Activated naive CD8-positive, alpha-beta T cell treated with anti-CD3 and anti-CD28 coated beads, Interleukin-2, amount 50 U/mL, for 16 hours (primary cell): ENCODE data around the gene DNAJB1.
"Not testable (repeated sequence)": the region's sequence is repeated elsewhere in the genome, so short reads cannot be mapped to it uniquely, and the experiment has no call there.

Source experiments
- DNase-seq: peaks from one replicate; pipeline ENCODE4 v3.0.0-alpha.2; 2020; ENCODE audit warnings: low read depth, low spot score

The DNAJB1 gene

DNA sequence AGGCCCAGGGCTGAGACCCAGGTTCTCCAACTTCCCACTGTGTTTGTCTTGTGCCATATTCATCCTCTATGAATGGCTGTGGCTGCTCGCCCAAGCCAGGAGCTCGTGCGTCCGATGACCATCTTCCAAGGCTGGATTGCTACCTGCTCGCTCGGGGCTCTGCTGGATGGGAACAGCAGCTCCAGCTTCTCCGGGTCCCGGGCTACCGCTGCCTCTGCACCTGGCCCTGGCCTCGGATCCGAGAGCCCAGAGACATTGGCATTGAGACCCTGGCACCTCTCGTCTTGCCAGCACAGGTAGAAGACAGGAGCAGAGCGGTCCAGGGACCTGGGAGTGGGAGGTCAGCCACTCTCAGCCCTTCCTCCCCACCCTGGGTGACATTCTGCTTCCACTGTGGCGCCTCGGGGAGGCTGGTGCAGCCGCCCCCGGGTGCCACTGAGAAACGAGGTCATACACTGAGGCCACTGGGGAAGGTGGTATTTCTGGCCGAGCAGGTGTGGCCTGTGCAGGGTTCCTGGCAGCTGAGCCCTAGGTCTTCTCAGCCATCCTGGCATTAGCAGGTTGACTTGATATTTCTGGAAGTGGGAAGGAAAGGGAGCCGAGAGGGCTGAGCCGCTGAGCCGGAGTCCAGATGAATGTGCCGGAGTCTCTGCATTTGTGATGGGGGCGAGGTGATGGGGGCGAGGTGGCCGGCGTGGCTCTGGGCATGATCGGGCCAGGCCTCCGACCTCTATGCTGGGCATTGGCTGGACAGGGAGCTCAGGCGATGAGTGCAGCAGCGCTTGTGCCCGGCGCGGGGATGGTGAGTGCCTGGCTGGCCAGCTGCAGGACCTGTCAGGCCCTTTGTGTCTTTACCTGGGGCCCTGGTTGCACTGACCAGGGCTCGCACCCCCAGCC is 35.1 kb upstream of the DNAJB1 start:
- DNase-seq = no peak

DNA sequence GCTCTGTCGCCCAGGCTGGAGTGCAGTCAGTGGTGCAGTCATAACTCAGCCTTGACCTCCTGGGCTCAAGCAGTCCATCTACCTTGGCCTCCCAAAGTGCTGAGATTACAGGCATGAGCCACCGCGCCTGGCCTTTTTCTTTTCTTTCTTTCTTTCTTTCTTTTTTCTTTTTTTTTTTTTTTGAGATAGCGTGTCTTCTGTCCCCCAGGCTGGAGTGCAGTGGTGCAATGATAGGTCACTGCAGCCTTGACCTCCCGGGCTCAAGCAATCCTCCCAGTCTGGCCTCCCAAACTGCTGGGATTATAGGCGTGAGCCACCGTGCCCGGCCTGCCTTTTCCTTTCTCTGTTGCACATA is 33.8 kb upstream of the DNAJB1 start:
- DNase-seq = not testable (repeated sequence)

DNA sequence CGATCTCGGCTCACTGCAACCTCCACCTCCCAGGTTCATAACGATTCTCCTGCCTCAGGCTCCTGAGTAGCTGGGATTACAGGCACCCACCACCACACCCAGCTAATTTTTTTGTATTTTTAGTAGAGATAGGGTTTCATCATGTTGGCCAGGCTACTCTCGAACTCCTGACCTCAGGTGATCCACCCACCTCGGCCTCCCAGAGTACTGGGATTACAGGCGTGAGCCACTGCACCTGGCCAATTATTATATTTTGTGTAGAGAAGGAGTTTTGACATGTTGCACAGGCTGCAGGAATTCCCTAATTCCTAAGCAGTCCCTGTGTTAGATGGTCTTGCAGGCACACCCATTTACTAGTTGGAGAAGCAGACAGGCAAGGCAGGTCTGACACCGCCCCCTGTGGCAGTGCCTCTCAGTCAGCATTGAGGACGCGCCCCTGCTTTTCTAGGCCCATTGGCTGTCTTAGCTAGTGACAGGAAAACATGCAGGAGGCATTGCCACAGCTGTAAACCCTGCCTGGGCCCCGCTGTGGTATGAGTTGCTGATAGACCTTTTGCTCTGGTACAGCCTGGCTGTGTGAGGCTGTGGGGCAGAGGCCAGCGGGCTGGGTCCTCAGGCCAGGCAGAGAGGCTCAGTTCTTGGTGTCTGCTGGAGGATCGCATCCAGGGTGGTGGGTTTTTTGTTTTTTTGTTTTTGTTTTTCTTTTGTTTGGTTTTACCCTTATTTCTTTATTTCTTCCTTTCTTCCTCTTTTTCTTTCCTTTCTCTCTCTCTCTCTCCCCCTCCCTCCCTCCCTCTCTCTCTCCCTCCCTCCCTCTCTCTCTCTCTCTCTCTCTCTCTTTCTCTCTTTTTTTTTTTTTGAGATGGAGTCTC is 33.2 kb upstream of the DNAJB1 start:
- peak; percentile 48 for DNase-seq

DNA sequence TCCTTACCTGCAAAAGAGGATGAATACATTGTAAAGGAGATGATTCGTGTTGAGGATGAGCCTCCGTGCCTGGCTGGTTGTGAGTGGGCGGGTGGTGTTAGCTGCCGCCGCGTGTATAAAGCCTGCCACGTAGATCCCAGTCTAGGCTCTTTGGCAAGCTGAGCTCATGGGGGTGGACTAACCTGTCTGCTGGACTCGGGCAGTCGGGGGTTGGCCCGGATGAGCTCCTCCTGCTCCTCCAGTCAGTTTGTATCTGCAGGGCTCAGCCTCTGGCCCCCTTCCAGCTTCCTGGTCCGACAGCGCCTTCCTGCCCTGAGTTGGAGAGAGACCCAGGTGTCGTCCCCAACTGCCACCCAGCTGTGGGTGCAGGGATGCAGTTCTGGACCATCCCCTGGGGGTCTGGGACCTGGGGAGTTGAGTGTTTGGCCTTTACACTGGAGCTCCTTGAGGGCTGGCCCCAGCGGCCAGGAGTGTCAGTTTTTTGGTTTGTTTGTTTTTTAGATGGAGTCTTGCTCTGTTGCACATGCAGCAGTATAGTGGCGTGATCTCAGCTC is 32.1 kb upstream of the DNAJB1 start:
- no peak for DNase-seq

DNA sequence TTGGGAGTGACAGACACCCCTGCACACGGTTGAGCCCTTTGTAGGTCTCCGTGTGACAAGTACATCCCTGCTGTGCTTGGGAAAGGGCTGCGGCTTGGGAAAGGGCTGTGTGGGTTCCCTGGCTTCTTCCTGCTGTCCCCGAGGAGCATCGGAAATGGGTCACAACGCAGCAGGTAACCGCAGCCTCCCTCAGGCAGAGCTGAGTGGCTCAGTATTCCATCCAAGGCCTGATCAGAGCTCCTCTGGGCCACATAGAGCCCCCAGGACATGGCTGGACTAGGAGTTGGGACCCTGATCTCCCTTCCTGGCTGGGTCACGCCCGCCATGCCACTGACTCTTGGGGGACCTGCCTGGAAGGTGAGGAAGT is 27.5 kb upstream of the DNAJB1 start:
- DNase-seq = no peak

DNA sequence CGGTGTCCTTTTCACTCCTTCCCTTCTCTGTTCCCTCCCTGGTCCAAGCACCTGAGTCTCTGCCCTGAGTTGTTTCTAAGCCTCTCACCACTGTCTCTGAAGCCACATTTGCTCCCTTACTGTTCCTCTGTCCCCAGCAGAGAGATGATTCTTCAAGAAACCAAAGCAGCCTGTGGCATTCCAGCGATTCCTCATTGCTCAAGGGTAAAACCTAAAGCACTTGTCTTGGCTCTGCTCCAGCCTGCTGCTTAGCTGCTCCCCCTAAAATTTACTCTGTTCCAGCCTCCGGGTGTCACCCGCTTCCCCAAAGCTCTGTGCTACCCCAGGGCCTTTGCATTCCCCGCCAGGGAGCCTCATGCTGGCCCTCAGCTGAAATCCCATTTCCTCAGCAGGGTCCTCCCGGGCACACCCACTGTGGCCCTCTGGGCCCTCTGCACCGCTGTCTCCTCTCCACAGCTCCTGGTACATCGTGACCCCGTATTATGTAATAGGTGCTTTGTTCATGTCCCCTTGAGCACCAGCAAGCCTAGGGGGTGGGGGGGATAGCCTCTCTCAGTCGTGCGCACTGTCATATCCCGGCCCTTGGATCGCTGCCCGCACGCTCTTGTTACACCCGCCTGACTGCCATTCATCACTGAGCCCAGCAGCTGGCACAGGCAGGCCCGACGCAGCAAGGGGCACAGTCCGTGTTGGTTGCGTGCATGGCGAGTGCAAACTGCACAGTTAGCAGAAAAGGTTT is 26.9 kb upstream of the DNAJB1 start:
- DNase-seq = no peak

DNA sequence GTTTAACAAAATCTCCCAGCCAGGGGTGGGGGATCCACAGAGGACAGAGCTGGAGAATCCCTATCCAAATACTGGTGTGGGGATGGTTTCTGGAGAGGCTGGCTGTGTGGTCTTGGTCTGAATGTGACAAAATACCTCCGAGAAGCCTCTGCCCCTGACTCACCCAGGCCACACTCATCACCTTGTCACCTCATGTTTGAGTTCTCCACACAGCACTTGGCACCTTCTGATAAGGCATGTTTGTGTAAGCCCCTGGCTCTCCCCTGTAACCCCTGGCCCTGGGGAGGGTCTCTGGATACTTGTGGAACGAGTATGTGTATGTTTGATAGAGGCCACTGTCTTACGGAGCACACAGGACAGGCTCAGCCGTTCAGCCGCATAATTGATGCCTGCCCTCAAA is 25.9 kb upstream of the DNAJB1 start:
- DNase-seq = no peak

DNA sequence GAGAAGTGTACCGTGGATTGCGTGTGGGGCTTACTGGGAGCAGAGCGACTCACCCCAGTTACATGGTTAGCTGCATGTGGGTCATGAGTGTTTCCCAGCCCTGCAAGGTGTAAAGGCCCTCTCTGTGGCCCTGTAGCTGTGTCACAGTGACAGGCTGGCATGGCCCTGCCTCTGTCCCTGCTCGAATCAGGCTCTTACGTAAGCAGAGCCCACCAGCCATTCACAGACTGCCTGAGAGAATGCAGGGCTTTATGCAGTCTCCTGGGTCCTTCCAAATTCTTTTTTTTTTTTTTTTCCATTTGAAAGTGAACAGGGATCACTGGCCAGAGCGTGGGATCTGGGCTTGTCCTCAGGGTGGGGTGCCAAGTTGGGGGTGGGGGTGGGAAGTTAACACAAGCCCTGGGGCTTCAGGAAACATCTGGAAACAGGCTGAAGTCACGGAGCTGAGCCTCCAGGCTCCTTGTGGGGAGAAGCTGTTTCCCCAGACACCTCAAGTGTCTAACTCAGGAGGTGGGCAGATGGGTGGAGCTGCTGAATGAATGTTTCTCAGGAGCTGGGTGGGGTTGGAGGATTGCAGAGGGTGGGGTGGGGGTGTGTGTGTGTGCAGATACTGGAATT is 24.6 kb upstream of the DNAJB1 start:
- DNase-seq = no peak

DNA sequence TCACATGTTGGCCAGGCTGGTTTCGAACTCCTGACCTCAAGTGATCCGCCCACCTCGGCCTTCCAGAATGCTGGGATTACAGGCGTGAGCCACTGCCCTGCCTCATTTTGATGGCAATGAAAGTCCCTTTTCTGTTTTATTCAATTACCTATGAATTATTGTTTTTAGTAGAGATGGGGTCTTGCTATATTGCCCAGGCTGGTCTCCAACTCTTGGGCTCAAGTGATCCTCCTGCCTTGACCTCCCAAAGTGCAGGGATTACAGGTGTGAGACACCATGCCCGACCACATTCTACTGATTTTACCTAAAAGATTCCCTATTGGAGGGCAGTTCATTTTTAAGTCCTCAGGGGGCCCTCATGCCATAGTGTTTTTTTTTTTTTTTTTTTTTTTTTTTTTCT is 23.8 kb upstream of the DNAJB1 start:
- not testable (repeated sequence) for DNase-seq

DNA sequence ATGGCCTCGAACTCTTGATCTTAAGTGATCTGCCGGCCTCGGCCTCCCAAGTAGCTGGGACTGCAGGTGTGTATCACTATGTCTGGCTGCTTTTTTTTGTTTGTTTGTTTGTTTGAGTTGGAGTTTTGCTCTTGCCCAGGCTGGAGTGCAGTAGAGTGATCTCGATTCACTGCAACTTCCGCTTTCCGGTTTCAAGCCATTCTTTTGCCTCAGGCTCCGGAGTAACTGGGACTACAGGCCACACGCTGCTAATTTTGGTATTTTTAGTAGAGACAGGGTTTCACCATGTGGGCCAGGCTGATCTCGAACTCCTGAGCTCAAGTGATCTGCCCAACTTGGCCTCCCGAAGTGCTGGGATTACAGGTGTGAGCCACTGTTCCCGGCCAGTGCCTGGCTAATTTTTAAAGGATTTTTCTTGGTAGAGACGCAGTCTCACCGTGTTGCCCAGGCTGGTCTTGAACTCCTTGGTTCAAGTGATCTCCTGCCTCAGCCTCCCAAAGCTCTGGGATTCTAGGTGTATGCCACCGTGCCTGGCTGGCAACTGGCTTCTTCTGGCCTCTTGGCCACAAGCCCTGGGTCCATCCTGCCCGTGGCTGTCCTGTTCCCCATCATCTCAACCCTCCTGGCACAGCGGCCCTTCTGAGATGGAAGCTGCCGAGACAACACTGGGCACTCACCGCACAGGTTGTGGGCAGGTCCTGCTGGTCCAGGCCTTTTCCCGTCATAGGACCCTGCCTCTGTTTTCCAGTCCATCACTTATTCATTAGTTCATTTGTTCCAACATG is 22.7 kb upstream of the DNAJB1 start:
- no peak for DNase-seq

DNA sequence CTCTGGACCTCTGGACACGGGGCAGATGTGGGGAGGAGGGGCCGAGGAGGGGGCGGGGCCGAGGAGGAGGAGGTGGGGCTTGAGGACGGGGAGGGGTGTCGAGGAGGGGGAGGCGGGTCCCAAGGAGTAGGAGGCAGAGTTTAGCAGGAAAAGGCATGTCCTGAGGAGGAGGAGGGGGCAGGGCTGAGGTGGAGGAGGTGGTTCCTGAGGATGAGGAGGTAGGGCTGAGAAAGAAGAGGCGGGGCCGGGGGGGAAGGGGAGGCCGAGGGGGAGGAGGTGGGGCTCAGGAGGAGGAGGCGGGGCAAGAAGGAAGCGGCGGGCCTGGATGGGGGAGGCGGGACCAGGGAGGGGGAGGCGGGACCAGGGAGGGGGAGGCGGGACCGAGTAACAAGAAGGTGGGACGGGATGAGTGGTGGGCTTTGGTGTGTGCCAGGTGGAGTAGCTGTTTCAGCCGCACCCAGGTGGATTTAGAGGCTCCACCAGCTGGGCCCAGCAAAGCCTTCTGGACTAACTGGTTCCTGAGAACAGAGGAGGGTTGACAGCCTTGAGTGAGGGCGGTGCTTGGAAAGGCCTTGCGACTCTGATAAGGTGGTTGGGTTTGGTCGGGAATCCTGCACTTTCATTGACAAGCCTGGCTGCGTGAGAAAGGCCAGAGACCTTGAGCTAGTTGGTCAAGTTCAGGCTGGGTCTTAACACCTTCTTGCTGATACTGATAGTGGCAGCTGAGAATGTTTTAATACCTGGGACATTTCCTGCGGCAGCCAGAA is 18.9 kb upstream of the DNAJB1 start:
- DNase-seq = no peak

DNA sequence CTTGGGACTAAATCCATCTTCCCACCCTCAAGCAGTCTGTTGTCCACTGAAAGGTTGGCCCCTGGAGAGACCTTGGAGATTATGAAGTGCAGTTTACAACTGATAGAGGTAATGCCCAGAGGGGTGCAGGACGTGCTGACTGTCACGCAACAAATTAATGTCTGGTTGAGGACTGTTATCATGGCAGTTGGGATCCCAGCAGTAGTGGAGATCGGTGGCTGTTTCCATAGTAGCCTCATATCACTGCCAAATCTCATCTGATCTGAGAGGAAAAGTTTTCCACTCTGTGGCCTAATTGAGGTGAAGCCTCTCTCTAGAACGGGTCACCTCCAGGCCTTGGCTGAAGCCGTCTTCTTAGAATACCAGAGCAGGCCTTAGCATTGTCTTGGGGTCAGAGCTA is 15.3 kb upstream of the DNAJB1 start:
- DNase-seq = no peak

DNA sequence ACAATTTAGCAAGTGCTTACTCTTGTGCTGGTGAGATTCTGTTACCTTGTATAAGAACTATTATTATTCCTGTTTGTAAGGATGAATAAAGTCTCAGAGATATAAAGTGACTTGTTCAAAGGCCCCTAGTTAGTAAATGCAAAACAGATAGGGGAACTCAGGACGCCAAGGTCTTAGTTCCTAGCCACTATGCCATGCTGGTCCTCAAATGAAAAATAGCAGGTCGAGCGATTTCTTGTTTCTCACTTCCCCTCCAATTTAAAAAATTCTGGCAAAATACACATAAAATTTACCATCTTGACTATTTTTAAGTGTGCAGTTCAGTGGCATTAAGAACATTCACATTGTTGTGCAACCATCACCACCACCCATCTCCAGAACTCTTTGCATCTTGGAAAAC is 12.3 kb upstream of the DNAJB1 start:
- DNase-seq = no peak

DNA sequence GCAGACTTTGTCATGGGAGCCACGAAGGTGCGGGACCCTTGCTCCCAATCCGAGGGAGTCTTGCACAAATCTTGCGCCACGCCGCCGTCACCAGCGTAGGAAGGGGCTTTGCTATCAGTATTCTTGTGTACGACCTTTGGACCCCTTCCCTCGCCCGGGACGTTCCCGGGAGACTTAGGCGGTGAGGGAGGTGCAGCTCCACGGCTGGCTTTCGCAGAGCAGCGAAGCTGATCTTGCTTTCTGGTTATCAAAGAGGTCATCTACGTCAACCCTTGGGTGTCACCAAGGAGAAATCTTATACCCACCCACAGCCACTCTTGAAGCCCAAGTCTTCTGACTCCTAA is 11.8 kb upstream of the DNAJB1 start:
- no peak for DNase-seq

DNA sequence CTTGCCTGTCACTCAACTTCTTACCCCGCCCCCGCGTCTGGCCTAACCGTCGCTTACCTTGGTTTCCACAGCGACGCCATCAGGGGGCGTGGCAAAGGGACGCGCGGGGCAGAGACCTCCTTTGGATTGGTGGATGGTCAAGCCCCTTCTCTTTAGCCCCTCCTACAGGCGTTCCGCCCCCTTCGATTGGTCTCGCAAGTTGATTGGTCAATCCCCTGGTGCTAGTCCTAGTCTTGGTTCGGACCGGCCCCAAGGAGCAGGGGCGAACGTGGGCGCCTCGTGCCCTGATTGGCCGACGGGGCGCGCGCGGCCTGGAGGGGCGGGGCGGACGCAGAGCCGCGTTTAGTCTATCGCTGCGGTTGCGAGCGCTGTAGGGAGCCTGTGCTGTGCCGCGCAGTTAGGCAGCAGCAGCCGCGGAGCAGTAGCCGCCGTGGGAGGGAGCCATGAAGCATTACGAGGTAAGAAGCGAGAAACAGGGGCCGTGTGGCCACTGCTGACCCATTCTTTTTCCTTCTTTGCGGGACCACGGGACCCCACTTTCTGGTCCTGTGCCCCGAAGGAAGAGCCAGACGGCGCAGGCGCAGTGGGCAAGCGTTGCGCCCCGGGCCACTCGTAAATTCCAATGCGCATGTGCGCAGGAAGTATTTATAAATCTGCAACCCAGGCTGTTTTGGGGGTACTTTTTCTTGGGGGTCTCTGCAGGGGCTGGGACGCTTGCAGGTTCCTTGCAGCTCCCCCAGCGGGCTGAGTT is 11.2 kb upstream of the DNAJB1 start, which contains the start of gene TECR:
TECR (plus strand) TSS at position 341 of the 751 bp plus-strand sequence; CDS start at position 444, 103 bp downstream.
- DNase-seq = peak; percentile 100

DNA sequence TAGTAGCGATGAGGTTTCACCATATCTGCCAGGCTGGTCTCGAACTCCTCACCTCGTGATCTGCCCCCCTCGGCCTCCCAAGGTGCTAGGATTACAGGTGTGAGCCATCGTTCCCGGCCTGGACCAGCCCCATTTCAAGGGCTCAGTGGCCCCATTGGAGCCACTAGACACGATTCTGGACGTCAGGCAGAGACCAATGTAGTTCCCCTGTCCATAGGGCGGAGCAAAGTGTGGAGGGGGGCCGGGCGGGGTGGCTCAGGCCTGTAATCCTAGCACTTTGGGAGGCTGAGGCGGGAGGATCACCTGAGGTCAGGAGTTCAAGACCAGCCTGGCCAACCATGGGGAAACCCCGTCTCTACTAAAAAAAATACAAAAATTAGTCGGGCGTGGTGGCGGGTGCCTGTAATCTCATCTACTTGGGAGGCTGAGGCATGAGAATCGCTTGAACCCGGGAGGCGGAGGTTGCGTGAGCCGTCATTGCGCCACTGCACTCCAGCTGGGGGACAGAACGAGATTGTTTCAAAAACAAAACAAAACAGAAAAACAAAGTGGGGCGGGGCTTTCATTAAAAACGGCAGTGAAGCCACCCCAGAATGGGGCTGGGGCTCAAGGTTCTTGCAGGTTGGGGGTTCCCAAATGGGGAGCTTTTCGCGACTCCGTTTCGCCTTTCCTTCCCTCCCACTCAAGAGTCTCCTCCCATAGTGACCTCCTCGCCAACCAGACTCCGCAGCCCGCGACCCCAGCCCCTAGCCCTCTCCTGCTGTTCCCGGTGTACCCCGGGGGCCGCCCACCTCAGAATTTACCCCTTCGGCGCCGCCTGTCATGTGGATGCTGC is 10.4 kb upstream of the DNAJB1 start:
- DNase-seq = no peak

DNA sequence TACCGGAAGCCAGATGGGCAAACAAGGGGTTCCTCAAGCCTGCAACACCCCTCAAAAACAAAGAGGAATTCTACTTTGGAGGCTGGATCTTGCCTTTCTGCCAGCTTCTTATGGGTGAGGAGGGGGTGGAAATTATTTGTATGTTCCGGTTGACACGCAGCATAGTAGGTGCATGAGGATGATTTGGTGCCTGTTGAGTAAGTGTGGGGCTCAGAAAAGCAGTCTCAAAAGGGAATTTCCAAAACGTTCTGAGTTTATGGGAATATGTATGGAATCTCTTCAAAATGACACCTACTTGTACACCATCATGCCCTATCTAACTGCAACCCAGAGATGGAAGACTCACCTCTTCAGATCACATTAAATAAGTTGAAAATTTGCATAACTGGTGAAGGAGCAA is 8.2 kb upstream of the DNAJB1 start:
- no peak for DNase-seq

DNA sequence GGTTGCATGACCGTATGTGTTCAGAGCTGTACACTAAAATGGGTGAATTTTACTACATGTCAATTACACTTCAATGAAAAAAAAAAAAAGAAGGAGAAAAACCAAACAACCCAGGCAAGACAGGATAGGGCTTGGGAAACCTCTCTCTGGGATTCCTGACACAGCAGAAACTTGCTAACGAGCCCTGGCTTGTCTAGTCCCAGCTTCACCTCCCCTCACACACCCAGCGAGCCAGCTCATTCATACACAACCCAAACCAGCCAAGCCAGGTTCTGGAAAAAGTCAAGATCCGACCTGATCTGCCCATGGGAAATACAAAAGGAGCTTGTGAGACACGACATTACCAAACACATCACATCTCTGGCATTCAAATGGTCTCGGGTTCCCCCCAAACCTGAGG is 7.5 kb upstream of the DNAJB1 start:
- DNase-seq = no peak
